Esophagus muscularis mucosa (tissue), 4 donors: ENCODE measurements around the gene S100A13. TPM values are rescaled to one million over a fixed set of nuclear protein-coding genes. Genes with fewer than 3 reads are reported as not detected.
"Not testable (repeated sequence)": the region's sequence is repeated elsewhere in the genome, so short reads cannot be mapped to it uniquely, and the experiment has no call there.

Source experiments
- DNase-seq: peaks from one replicate; pipeline ENCODE4 v3.0.0-alpha.2; 2017; ENCODE audit errors: extremely low spot score
- H3K27ac ChIP-seq, 4 donors: fragments of 200-600 bp; sonication (generic); replicated peaks in 1 of 4; 1 replicate in 3 of 4; 2 replicates in 1 of 4; pipeline ENCODE4 v1.5.1; 2016 to 2019; ENCODE audit warnings: mild to moderate bottlenecking in 1 of 4
- H3K27me3 ChIP-seq, 4 donors: fragments of 200-600 bp; sonication (generic); one replicate each; pipeline versions ENCODE4 v1.5.1 to v1.6.0; 2016 to 2019
- H3K36me3 ChIP-seq, 4 donors: fragments of 200-600 bp; sonication (generic); one replicate each; pipeline ENCODE4 v1.5.1; 2016 to 2019
- H3K4me1 ChIP-seq, 4 donors: fragments of 200-600 bp; sonication (generic); one replicate each; pipeline ENCODE4 v1.5.1; 2016 to 2019
- H3K4me3 ChIP-seq, 4 donors: fragments of 200-600 bp; sonication (generic); 1 replicate in 2 of 4; 2 replicates in 2 of 4; pipeline ENCODE4 v1.5.1; 2016 to 2019; ENCODE audit warnings: mild to moderate bottlenecking in 4 of 4, moderate library complexity in 1 of 4
- H3K9me3 ChIP-seq, 4 donors: fragments of 200-600 bp; sonication (generic); 1 replicate in 3 of 4; 2 replicates in 1 of 4; pipeline ENCODE4 v1.5.1; 2016 to 2019
- CTCF ChIP-seq, 3 experiments: fragments of 200-600 bp in 2 of 3; fragments of 450-650 bp in 1 of 3; sonication (generic) in 2 of 3; IDR thresholded peaks; one replicate each; pipeline ENCODE4 v1.5.1; 2017 to 2019; ENCODE audit warnings: antibody characterized with exemption in 3 of 3, mild to moderate bottlenecking in 2 of 3, moderate library complexity in 1 of 3
- EP300 ChIP-seq: sonication (generic); formaldehyde crosslinking; IDR thresholded peaks from one replicate; pipeline ENCODE4 v1.6.1; 2017; ENCODE audit warnings: antibody characterized with exemption
- POLR2A ChIP-seq: fragments of 450-650 bp; IDR thresholded peaks from one replicate; pipeline ENCODE4 v1.6.1; 2017; ENCODE audit warnings: antibody characterized with exemption, moderate library complexity, mild to moderate bottlenecking, low read depth
- POLR2AphosphoS5 ChIP-seq, 2 donors: sonication (generic); formaldehyde crosslinking; IDR thresholded peaks; one replicate each; pipeline ENCODE4 v1.6.1; 2017; ENCODE audit warnings: antibody characterized with exemption in 2 of 2
- WGBS: methylation state at CpG from one replicate; pipeline ENCODE4 v1.1.5; 2018; 5-methylcytosine and 5-hydroxymethylcytosine counted together
- intact Hi-C: fragments of 100-400 bp; cut with DNase I; formaldehyde crosslinking; loops from one replicate; pipeline ENCODE4 v1.15.1; 2023
- total RNA-seq, 4 donors: library from RNA; depleted of rRNA; stranded (reverse); fragments of >200 nt; gene quantifications; one replicate each; pipeline versions ENCODE4 v1.1.0 to v1.2.1, GENCODE V29; 2016

S100A13 gene
- total RNA-seq, 4 donors from 2014 or later, result 71.3 to 84.7 (median 83.1) TPM

- intact Hi-C loops, result no loop called here
- Histone ChIP-seq H3K27ac (no peak overlapping the region), H3K4me3 (no peak overlapping the region), H3K36me3 (no peaks in the 10 kb centered on the region), H3K27me3 (no peaks in the 10 kb centered on the region), H3K9me3 (no peaks in the 10 kb centered on the region), H3K4me1 (peaks cover 0 to 3% (median 0%) of the 10 kb centered on the region in 4 donors)
- DNase-seq, result no peak
- 32% methylated on average over 1 of the region's 1 CpG for WGBS
- TF ChIP-seq POLR2A, result no peak
- TF ChIP-seq CTCF (IDR thresholded peaks at IDR 0.05), result no peak
These were observed 41.0 kb downstream of the S100A13 start for GRCh38 chr1:153586347-153586746.

GRCh38 chr1:153585006-153585405 is 42.3 kb downstream of the S100A13 start:
- Histone ChIP-seq H3K27me3 (no peaks in the 10 kb centered on the region), H3K4me3 (no peak overlapping the region), H3K9me3 (no peaks in the 10 kb centered on the region), H3K4me1 (peaks cover 0 to 3% (median 0%) of the 10 kb centered on the region in 4 donors), H3K27ac (no peak overlapping the region), H3K36me3 (no peaks in the 10 kb centered on the region)
- no peak for DNase-seq
- 90% methylated on average over 1 of the region's 1 CpG for WGBS
- intact Hi-C loops, result no loop called here
- TF ChIP-seq EP300 (no peak), CTCF (IDR thresholded peaks at IDR 0.05) (no peak), POLR2A (no peak), POLR2AphosphoS5 (IDR thresholded peaks at IDR 0.05) (no peak)

GRCh38 chr1:153583976-153584375 is 43.3 kb downstream of the S100A13 start:
- H3K4me1 ChIP-seq, result peaks cover 0 to 3% (median 0%) of the 10 kb centered on the region in 4 donors
- H3K36me3 ChIP-seq, result no peaks in the 10 kb centered on the region
- H3K27ac ChIP-seq, result no peak overlapping the region
- H3K9me3 ChIP-seq, result no peaks in the 10 kb centered on the region
- no peak overlapping the region for H3K4me3 ChIP-seq
- no peaks in the 10 kb centered on the region for H3K27me3 ChIP-seq
- intact Hi-C loops, result no loop called here
- TF ChIP-seq POLR2AphosphoS5 (IDR thresholded peaks at IDR 0.05) (no peak), CTCF (IDR thresholded peaks at IDR 0.05) (no peak), POLR2A (no peak), EP300 (no peak)
- no peak for DNase-seq
- WGBS, result 70% methylated on average over 2 of the region's 2 CpGs

- H3K4me1 ChIP-seq, DNase-seq, H3K9me3 ChIP-seq, H3K27ac ChIP-seq, H3K4me3 ChIP-seq, H3K36me3 ChIP-seq, intact Hi-C loops, H3K27me3 ChIP-seq: not testable (repeated sequence)
- WGBS, result 82% methylated on average over 3 of the region's 3 CpGs
These were observed 43.8 kb downstream of the S100A13 start for GRCh38 chr1:153583514-153583913.

- intact Hi-C loops, result not testable (repeated sequence)
These were observed 44.5 kb downstream of the S100A13 start for GRCh38 chr1:153582836-153583235.

GRCh38 chr1:153578936-153579335 is 48.4 kb downstream of the S100A13 start:
- no peak for TF ChIP-seq CTCF (IDR thresholded peaks at IDR 0.05)
- no peak for TF ChIP-seq POLR2AphosphoS5 (IDR thresholded peaks at IDR 0.05)
- intact Hi-C loops, result loop anchor here (10.0 kb wide), 1 partner anchor 76 kb away; the partner anchor contains the start of gene SNAPIN

More at GRCh38 chr1:153582836-153583235, 44.5 kb downstream of the S100A13 start:
- not testable (repeated sequence) for H3K4me3 ChIP-seq, H3K36me3 ChIP-seq, H3K27ac ChIP-seq, H3K27me3 ChIP-seq, DNase-seq, H3K9me3 ChIP-seq, H3K4me1 ChIP-seq
- WGBS, result 98% methylated on average over 23 of the region's 34 CpGs

More at GRCh38 chr1:153578936-153579335, 48.4 kb downstream of the S100A13 start:
- no peaks in the 10 kb centered on the region for H3K27me3 ChIP-seq
- no peak overlapping the region for H3K27ac ChIP-seq
- no peaks in the 10 kb centered on the region for H3K36me3 ChIP-seq
- H3K4me1 ChIP-seq, result no peaks in the 10 kb centered on the region
- DNase-seq, result no peak
- WGBS, result 92% methylated on average over 3 of the region's 3 CpGs
- no peaks in the 10 kb centered on the region for H3K9me3 ChIP-seq
- no peak overlapping the region for H3K4me3 ChIP-seq
